ENCODE data around the gene PRTG.
"Not testable (repeated sequence)": the region's sequence is repeated elsewhere in the genome, so short reads cannot be mapped to it uniquely, and the experiment has no call there.

PRTG gene

GRCh38 chr15:55696221-55696620 lies 46.7 kb downstream of the PRTG start:
- H3K27me3 Mint-ChIP-seq = peaks cover 8 to 10% of the 10 kb centered on the region in 2 donors
- H3K27ac Mint-ChIP-seq = no peak overlapping the region
- no peaks in the 10 kb centered on the region for H3K9me3 Mint-ChIP-seq
- H3K4me1 Mint-ChIP-seq = peaks cover 2 to 6% of the 10 kb centered on the region in 2 donors
- H3K4me3 Mint-ChIP-seq = no peak overlapping the region
- ATAC-seq (replicated peaks) (no peak), DNase-seq (no peak)
- H3K36me3 Mint-ChIP-seq = no peaks in the 10 kb centered on the region

DNA sequence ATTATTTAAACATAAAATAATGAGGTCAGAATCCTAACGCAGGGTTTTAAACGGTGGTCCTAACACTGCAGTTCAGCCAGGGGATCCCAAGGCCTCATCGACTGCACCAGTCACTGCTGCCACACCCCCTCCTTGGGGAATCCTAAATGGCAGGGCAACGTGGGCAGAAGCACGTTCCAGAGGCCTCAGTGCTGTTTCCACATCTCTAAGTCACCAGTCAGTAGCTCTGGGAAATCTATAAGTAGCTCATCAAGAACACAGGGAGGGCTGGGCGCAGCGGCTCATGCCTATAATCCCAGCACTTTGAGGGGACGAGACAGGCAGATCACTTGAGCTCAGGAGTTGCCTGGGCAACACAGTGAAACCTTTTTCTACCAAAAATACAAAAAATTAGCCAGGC lies 47.5 kb downstream of the PRTG start:
- no peak overlapping the region for H3K27ac Mint-ChIP-seq
- no peak overlapping the region for H3K4me3 Mint-ChIP-seq
- no peak for DNase-seq
- no peaks in the 10 kb centered on the region for H3K36me3 Mint-ChIP-seq
- ATAC-seq (replicated peaks) = no peak
- peaks cover 5 to 8% of the 10 kb centered on the region in 2 donors for H3K27me3 Mint-ChIP-seq
- H3K9me3 Mint-ChIP-seq = no peaks in the 10 kb centered on the region
- H3K4me1 Mint-ChIP-seq = peaks cover 2 to 6% of the 10 kb centered on the region in 2 donors

GRCh38 chr15:55694652-55695150 lies 48.3 kb downstream of the PRTG start:
- H3K9me3 Mint-ChIP-seq = no peaks in the 10 kb centered on the region
- ATAC-seq (replicated peaks) = peak; percentile 62 to 78
- no peak overlapping the region for H3K4me3 Mint-ChIP-seq
- H3K27ac Mint-ChIP-seq = no peak overlapping the region
- no peak for DNase-seq
- peaks cover 5 to 8% of the 10 kb centered on the region in 2 donors for H3K27me3 Mint-ChIP-seq
- H3K36me3 Mint-ChIP-seq = no peaks in the 10 kb centered on the region
- H3K4me1 Mint-ChIP-seq = peaks cover 2 to 6% of the 10 kb centered on the region in 2 donors

- H3K4me1 Mint-ChIP-seq; DNase-seq; H3K27ac Mint-ChIP-seq; H3K4me3 Mint-ChIP-seq; H3K27me3 Mint-ChIP-seq; H3K36me3 Mint-ChIP-seq; ATAC-seq (replicated peaks); H3K9me3 Mint-ChIP-seq: not testable (repeated sequence)
Observed at GRCh38 chr15:55693116-55693515, 49.8 kb downstream of the PRTG start.

DNA sequence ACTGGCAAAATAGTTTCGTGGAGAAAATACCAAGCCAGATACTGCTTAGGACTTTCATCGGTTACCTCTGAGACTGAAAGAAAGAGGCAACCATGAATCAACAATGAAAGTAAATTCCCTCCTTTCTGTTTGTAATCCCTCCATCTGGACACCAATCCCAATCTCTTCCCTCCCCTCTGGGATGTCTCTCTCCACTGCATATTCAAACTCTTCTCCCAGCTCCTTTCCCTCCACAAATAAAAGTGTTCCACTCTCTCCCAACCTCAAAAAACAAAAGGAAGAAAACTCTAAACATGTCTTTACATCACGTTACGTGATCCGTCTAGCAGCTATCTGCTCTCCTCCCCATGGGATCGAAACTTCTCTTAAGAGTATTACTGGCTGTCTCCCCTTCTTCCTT lies 55.2 kb downstream of the PRTG start:
- no peaks in the 10 kb centered on the region for H3K27me3 Mint-ChIP-seq
- H3K4me1 Mint-ChIP-seq = peaks cover 0 to 2% of the 10 kb centered on the region in 2 donors
- H3K27ac Mint-ChIP-seq = no peak overlapping the region
- ATAC-seq (replicated peaks) (no peak), DNase-seq (no peak)
- H3K9me3 Mint-ChIP-seq = no peaks in the 10 kb centered on the region
- H3K36me3 Mint-ChIP-seq = no peaks in the 10 kb centered on the region
- H3K4me3 Mint-ChIP-seq = no peak overlapping the region

DNA sequence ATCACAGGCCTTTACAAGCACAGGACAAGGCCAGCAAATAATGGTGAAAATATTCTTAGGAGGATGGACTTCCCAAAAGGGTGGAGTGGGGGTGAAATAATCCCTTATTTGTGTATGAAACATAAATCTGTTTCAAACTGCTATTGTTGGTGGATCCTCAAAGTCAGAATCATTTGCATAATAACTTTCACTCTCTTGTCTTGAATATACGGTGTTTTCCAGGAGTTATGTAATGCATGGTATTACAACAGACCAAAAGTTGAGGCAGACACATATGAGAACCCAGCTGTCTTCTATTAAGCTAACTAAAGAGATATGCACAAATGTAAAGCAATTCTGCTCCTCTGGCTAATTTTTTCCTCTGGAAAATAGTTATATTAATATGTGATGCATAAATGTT lies 57.7 kb downstream of the PRTG start:
- no peaks in the 10 kb centered on the region for H3K27me3 Mint-ChIP-seq
- H3K27ac Mint-ChIP-seq = no peak overlapping the region
- H3K4me3 Mint-ChIP-seq = no peak overlapping the region
- ATAC-seq (replicated peaks) (peak in 1 of 2 donors; percentile 39), DNase-seq (no peak)
- peaks cover 0 to 2% of the 10 kb centered on the region in 2 donors for H3K4me1 Mint-ChIP-seq
- no peaks in the 10 kb centered on the region for H3K36me3 Mint-ChIP-seq
- H3K9me3 Mint-ChIP-seq = no peaks in the 10 kb centered on the region

DNA sequence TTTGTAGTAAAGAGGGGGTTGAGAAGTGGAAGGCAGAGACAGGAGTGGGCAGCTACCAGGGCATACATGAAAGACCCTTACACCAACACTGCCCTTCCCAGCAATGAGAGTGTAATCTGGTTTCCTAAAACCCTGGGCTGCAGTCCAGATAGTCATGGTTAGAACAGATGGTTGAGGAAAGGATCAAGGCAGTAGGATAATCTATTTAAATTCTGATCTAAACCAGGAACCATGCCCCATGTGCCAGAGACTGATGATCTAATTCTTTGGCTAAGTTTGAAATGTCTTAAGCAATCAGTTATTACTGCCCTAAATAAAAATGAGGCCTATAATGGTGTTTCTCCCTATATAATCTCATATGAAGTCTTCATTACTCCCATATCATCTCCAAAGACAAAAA lies 59.6 kb downstream of the PRTG start:
- ATAC-seq (replicated peaks) = no peak
- Mint-ChIP-seq H3K27ac (no peak overlapping the region), H3K9me3 (no peaks in the 10 kb centered on the region), H3K4me3 (no peak overlapping the region), H3K4me1 (peaks cover 0 to 2% of the 10 kb centered on the region in 2 donors), H3K27me3 (no peaks in the 10 kb centered on the region), H3K36me3 (no peaks in the 10 kb centered on the region)
- DNase-seq = no peak

GRCh38 chr15:55681631-55682030 lies 61.3 kb downstream of the PRTG start:
- Mint-ChIP-seq H3K4me1 (peaks cover 0 to 2% of the 10 kb centered on the region in 2 donors), H3K4me3 (no peak overlapping the region)
- DNase-seq = no peak

GRCh38 chr15:55676507-55676906 lies 66.4 kb downstream of the PRTG start:
- no peaks in the 10 kb centered on the region for H3K4me1 Mint-ChIP-seq
- no peaks in the 10 kb centered on the region for H3K27me3 Mint-ChIP-seq
- DNase-seq (no peak), ATAC-seq (replicated peaks) (no peak)
- H3K4me3 Mint-ChIP-seq = no peak overlapping the region
- H3K27ac Mint-ChIP-seq = no peak overlapping the region
- H3K9me3 Mint-ChIP-seq = no peaks in the 10 kb centered on the region
- H3K36me3 Mint-ChIP-seq = no peaks in the 10 kb centered on the region

More at GRCh38 chr15:55681631-55682030, 61.3 kb downstream of the PRTG start:
- H3K9me3 Mint-ChIP-seq = no peaks in the 10 kb centered on the region
- no peak for ATAC-seq (replicated peaks)
- no peaks in the 10 kb centered on the region for H3K36me3 Mint-ChIP-seq
- no peaks in the 10 kb centered on the region for H3K27me3 Mint-ChIP-seq
- no peak overlapping the region for H3K27ac Mint-ChIP-seq

- H3K27me3 Mint-ChIP-seq = no peaks in the 10 kb centered on the region
- no peaks in the 10 kb centered on the region for H3K36me3 Mint-ChIP-seq
- H3K4me1 Mint-ChIP-seq = no peaks in the 10 kb centered on the region
- no peak overlapping the region for H3K27ac Mint-ChIP-seq
- no peak overlapping the region for H3K4me3 Mint-ChIP-seq
- no peak for ATAC-seq (replicated peaks)
- no peaks in the 10 kb centered on the region for H3K9me3 Mint-ChIP-seq
- no peak for DNase-seq
Observed at GRCh38 chr15:55673287-55673686, 69.7 kb downstream of the PRTG start.

DNA sequence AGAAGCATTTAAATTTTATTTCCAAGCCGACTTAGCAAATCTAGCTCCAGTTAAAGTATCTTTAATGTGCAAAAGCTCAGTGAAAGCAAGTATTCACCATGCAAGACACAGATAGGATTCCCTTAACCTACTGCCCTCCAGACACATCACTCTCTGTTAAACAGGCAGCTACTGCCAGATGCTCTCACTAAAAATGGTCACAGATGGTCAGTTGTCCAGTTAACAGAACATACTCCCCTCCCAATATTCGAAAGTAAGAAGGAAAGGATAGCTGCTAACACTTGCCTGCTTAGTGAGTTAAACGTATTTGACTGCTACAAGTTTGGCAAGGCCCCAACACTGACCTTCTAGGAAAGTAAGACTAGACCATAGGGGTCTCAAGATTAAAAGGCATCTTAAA lies 73.7 kb downstream of the PRTG start:
- Mint-ChIP-seq H3K27me3 (no peaks in the 10 kb centered on the region), H3K4me1 (no peaks in the 10 kb centered on the region), H3K27ac (no peak overlapping the region), H3K4me3 (no peak overlapping the region), H3K36me3 (no peaks in the 10 kb centered on the region), H3K9me3 (no peaks in the 10 kb centered on the region)
- no peak for ATAC-seq (replicated peaks)
- no peak for DNase-seq

- H3K36me3 Mint-ChIP-seq = no peaks in the 10 kb centered on the region
- H3K4me1 Mint-ChIP-seq = peaks cover 10 to 19% of the 10 kb centered on the region in 2 donors
- H3K27ac Mint-ChIP-seq = no peak overlapping the region
- DNase-seq = no peak
- no peak overlapping the region for H3K4me3 Mint-ChIP-seq
- ATAC-seq (replicated peaks) = no peak
- no peaks in the 10 kb centered on the region for H3K9me3 Mint-ChIP-seq
- peaks cover 0 to 5% of the 10 kb centered on the region in 2 donors for H3K27me3 Mint-ChIP-seq
Observed at GRCh38 chr15:55665605-55666227, 77.2 kb downstream of the PRTG start.

DNA sequence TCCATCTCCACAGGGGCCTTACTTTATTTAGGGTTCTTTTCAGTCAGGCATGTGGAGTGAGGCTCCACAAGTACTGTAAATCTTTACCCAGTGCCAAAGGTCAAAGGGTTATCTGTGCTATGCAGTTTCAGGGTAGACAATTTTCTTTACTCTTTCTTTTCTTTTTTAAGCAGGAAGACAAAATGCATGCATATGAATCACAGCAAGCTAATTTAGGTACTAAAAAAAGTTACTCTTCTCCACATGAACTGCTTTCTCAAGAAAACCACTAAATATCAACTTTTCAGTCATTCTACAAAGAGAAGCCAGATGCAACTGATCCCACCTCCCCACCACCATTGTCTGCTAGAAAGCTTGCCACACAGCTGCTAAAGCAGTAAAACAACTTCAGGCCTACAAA lies 81.5 kb downstream of the PRTG start:
- Mint-ChIP-seq H3K4me3 (no peak overlapping the region), H3K4me1 (peaks cover 10 to 19% of the 10 kb centered on the region in 2 donors), H3K27me3 (peaks cover 0 to 5% of the 10 kb centered on the region in 2 donors), H3K36me3 (no peaks in the 10 kb centered on the region), H3K27ac (peak overlapping the region; percentile 74), H3K9me3 (no peaks in the 10 kb centered on the region)
- ATAC-seq (replicated peaks) (peak; percentile 64 to 88), DNase-seq (no peak)

DNA sequence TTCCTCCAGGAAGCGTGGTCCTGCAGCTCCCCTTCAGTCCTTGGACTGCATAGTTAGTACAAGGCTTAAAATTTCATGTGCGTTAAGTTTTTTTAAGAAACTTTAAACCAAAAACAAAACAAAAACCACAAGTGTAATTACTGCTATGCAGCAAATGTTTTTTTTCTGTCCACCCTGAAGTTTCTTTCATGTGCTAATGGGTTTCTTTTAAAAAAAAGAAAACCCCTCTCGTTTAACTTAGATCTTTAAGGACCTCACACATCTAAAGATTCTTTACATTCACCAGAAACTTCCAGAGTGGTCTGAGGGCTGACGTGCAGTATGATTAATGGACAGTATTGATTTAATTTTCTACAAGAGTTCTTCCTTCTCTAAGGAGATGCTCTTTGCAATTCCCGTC lies 82.8 kb downstream of the PRTG start:
- H3K4me3 Mint-ChIP-seq = no peak overlapping the region
- H3K27ac Mint-ChIP-seq = no peak overlapping the region
- ATAC-seq (replicated peaks) (no peak), DNase-seq (no peak)
- H3K9me3 Mint-ChIP-seq = no peaks in the 10 kb centered on the region
- no peaks in the 10 kb centered on the region for H3K36me3 Mint-ChIP-seq
- peaks cover 10 to 19% of the 10 kb centered on the region in 2 donors for H3K4me1 Mint-ChIP-seq
- peaks cover 0 to 5% of the 10 kb centered on the region in 2 donors for H3K27me3 Mint-ChIP-seq

GRCh38 chr15:55659481-55659880 lies 83.5 kb downstream of the PRTG start:
- ATAC-seq (replicated peaks) (no peak), DNase-seq (no peak)
- no peaks in the 10 kb centered on the region for H3K36me3 Mint-ChIP-seq
- H3K27me3 Mint-ChIP-seq = peaks cover 0 to 5% of the 10 kb centered on the region in 2 donors
- H3K27ac Mint-ChIP-seq = no peak overlapping the region
- H3K4me1 Mint-ChIP-seq = peaks cover 10 to 19% of the 10 kb centered on the region in 2 donors
- no peaks in the 10 kb centered on the region for H3K9me3 Mint-ChIP-seq
- H3K4me3 Mint-ChIP-seq = no peak overlapping the region
